Activated B cell treated with CpG ODN at 0.5 μM for 24 hours (primary cell): ENCODE measurements around the gene CCN2. TPM values are rescaled to one million over a fixed set of nuclear protein-coding genes. Genes with fewer than 3 reads are reported as not detected.
"Not testable (repeated sequence)": the region's sequence is repeated elsewhere in the genome, so short reads cannot be mapped to it uniquely, and the experiment has no call there.

Experiments
- ATAC-seq: fragments of 200-7000 bp; cut with Tn5 transposase; one replicate; pipeline ENCODE4 v1.10.0; 2021; ENCODE audit warnings: low read depth, mild to moderate bottlenecking, moderate library complexity
- CTCF ChIA-PET: fragments of 350-600 bp; sonication (Branson Sonifier 250); formaldehyde crosslinking; loops from one replicate; lab custom pipeline; 2021; ENCODE audit warnings: antibody characterized with exemption; lab: Charles Lee
- POLR2A ChIA-PET: fragments of 350-600 bp; sonication (Branson Sonifier 250); formaldehyde crosslinking; loops from one replicate; lab custom pipeline; 2021; ENCODE audit warnings: antibody characterized with exemption; lab: Charles Lee
- DNase-seq: peaks from one replicate; pipeline ENCODE4 v3.0.0; 2022
- H3K27ac Mint-ChIP-seq: one replicate; pipeline ENCODE4 v1.8.0; 2020; ENCODE audit warnings: mixed read lengths
- H3K27me3 Mint-ChIP-seq: one replicate; pipeline ENCODE4 v1.8.0; 2021; ENCODE audit warnings: mixed read lengths
- H3K36me3 Mint-ChIP-seq: one replicate; pipeline ENCODE4 v1.8.0; 2021; ENCODE audit warnings: low read depth, mixed read lengths
- H3K4me1 Mint-ChIP-seq: one replicate; pipeline ENCODE4 v1.8.0; 2021; ENCODE audit warnings: mixed read lengths
- H3K4me3 Mint-ChIP-seq: one replicate; pipeline ENCODE4 v1.8.0; 2020; ENCODE audit warnings: mild to moderate bottlenecking, mixed read lengths
- H3K9me3 Mint-ChIP-seq: one replicate; pipeline ENCODE4 v1.8.0; 2020; ENCODE audit warnings: mixed read lengths
- intact Hi-C: fragments of 100-400 bp; cut with micrococcal nuclease; formaldehyde crosslinking; loops from one replicate; pipeline ENCODE4 v1.15.1; 2024
- total RNA-seq: library from RNA; stranded (reverse); gene quantifications from 2 replicates; pipeline ENCODE4 v1.2.3, GENCODE V29; 2022
- TF ChIP-seq, protein P1 (sequence below): fragments of 200-600 bp; IDR thresholded peaks from one replicate; pipeline ENCODE4 v1.8.0; 2022; ENCODE audit warnings: antibody characterized with exemption, mild to moderate bottlenecking

CCN2 gene
- total RNA-seq, 1 donor from 2014 or later: 0.35 TPM

DNA sequence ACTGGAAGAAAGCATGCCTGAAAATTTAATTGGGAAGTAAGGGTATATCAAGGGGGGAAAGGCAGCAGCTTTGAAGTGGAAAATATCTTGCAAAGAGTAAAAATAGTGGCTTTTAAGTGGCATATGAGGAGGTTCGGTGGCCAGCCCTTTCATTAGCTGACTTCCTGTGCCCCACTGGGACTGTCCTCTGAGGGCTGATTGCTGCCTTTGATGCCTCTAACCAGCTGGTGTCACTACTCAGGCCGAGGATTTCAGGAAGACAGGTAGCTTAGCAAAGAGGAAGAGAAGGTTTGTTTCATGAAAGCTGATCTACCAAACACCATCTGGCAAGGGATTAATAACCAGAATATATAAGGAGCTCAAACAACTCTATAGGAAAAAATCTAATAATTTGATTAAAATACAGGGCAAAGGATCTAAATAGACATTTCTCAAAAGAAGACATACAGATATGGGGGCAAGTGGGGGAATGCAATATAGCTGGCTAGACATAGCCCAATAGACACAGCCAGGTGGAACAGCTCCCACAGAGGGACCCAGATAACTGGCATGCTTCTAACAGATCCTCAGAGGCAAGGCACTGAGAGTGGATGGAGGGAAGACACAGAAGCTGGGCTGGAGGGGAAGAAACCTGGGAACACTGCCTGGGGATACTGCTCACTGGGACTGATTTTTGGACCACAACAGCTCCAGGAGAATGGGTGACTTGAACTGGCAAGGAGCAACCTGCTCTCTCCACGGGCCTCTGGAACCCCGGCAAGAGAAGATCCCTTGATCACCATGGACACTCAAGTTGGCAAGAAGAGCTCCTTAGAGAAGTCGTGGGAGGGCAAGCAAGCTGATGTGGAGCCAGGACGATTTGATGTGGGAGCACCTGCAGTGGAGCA is 33.2 kb downstream of the CCN2 start:
- Mint-ChIP-seq H3K27me3 (peaks cover 17% of the 10 kb centered on the region), H3K4me1 (peaks cover 26% of the 10 kb centered on the region), H3K9me3 (peaks cover 5% of the 10 kb centered on the region), H3K27ac (no peak overlapping the region), H3K4me3 (no peak overlapping the region), H3K36me3 (no peaks in the 10 kb centered on the region)
- no peak for DNase-seq
- intact Hi-C loops: loop anchor here (5.0 to 10.0 kb wide), 2 partner anchors 359 to 477 kb away; no protein-coding TSS in a partner anchor
- peak; percentile 40 for ATAC-seq
- CTCF ChIA-PET: interaction anchor here (1.0 to 1.7 kb wide), 4 partner anchors 223 to 362 kb away, joined by 3 to 6 read pairs (median 5); no protein-coding TSS in a partner anchor
- POLR2A ChIA-PET: no interaction called here
- TF ChIP-seq, protein P1, sequence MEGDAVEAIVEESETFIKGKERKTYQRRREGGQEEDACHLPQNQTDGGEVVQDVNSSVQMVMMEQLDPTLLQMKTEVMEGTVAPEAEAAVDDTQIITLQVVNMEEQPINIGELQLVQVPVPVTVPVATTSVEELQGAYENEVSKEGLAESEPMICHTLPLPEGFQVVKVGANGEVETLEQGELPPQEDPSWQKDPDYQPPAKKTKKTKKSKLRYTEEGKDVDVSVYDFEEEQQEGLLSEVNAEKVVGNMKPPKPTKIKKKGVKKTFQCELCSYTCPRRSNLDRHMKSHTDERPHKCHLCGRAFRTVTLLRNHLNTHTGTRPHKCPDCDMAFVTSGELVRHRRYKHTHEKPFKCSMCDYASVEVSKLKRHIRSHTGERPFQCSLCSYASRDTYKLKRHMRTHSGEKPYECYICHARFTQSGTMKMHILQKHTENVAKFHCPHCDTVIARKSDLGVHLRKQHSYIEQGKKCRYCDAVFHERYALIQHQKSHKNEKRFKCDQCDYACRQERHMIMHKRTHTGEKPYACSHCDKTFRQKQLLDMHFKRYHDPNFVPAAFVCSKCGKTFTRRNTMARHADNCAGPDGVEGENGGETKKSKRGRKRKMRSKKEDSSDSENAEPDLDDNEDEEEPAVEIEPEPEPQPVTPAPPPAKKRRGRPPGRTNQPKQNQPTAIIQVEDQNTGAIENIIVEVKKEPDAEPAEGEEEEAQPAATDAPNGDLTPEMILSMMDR: no peak

DNA sequence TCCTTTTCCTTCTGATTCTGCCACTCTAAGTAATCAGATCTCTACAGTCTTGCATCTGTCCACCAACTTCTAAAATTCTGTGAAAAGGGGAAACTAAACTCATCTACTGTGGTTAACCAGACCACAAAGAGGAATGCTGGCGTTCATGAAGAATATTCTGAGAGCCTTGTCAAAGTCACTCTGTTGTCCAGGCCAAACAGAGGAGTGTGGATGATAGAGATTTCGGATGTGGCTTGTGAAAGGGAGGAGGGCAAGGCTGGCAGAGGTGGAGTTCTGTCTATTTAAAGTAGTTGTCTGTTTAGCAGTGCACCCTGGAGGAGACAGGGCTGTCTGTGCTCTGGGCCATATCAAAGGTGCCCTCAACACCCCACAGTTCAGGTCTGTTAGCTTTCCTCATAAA is 33.9 kb downstream of the CCN2 start:
- no peak overlapping the region for H3K4me3 Mint-ChIP-seq
- no peak for DNase-seq
- peaks cover 26% of the 10 kb centered on the region for H3K4me1 Mint-ChIP-seq
- no peaks in the 10 kb centered on the region for H3K36me3 Mint-ChIP-seq
- intact Hi-C loops: loop anchor here (5.0 to 10.0 kb wide), 2 partner anchors 360 to 477 kb away; no protein-coding TSS in a partner anchor
- ChIA-PET CTCF (interaction anchor here (1.0 to 1.7 kb wide), 4 partner anchors 222 to 363 kb away, joined by 3 to 6 read pairs (median 5); no protein-coding TSS in a partner anchor), POLR2A (no interaction called here)
- H3K9me3 Mint-ChIP-seq: peaks cover 2% of the 10 kb centered on the region
- TF ChIP-seq, protein P1: no peak
- H3K27ac Mint-ChIP-seq: no peak overlapping the region
- ATAC-seq: peak; percentile 14
- peaks cover 19% of the 10 kb centered on the region for H3K27me3 Mint-ChIP-seq

DNA sequence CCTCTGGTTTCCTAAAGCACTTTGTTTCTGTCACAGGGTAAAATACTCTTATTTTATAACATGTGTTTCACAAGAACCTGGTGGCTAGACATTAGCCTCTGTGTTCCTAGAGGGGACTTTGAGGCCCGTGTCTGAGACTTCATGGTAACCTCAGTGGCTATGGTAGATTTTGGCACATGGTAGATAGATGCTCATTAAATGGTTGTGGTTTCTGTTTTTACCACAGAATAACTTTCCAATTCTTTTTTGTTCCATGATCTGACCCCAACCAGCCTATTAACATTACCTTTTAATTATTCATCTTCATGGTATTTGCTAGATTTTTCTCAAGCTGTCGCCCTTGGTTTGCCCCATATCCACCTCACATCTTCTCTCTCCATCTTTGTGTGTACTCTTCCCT is 34.3 kb downstream of the CCN2 start:
- TF ChIP-seq, protein P1: no peak
- Mint-ChIP-seq H3K36me3 (no peaks in the 10 kb centered on the region), H3K9me3 (no peaks in the 10 kb centered on the region), H3K4me1 (peaks cover 26% of the 10 kb centered on the region), H3K27ac (no peak overlapping the region), H3K4me3 (no peak overlapping the region), H3K27me3 (peaks cover 19% of the 10 kb centered on the region)
- intact Hi-C loops: loop anchor here (5.0 to 10.0 kb wide), 2 partner anchors 360 to 478 kb away; no protein-coding TSS in a partner anchor
- DNase-seq (no peak), ATAC-seq (no peak)
- CTCF ChIA-PET: interaction anchor here (1.7 kb wide), 1 partner anchor 301 kb away, joined by 5 read pairs; no protein-coding TSS in a partner anchor
- POLR2A ChIA-PET: no interaction called here

DNA sequence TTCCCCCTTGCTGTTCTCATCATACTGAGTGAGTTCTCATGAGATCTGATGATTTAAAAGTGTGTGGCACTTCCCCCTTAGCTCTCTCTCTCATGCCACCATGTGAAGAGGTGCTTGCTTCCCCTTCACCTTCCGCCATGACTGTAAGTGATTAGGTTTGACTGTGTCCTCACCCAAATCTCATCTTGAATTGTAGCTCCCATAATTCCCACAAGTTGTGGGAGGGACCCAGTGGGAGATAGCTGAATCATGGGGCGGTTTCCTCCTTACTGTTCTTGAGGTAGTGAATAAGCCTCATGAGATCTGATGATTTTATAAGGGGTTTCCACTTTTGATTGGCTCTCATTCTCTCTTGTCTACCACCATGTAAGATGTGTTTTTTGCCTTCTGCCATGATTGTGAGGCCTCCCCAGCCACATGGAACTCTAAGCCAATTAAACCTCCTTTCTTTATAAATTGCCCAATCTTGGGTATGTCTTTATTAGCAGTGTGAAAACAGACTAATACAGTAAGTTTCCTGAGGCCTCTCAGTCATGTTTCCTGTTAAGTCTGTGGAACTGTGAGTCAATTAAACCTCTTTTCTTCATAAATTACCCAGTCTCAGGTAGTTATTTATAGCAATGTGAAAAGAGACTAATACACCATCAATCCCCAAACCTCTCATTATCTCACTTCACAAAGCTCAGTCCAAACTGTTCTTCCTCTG is 34.9 kb downstream of the CCN2 start:
- ATAC-seq, DNase-seq, H3K27ac Mint-ChIP-seq, H3K4me3 Mint-ChIP-seq, POLR2A ChIA-PET, H3K36me3 Mint-ChIP-seq, H3K9me3 Mint-ChIP-seq: not testable (repeated sequence)
- intact Hi-C loops: loop anchor here (5.0 to 10.0 kb wide), 2 partner anchors 361 to 479 kb away; no protein-coding TSS in a partner anchor
- Mint-ChIP-seq H3K4me1 (peaks cover 26% of the 10 kb centered on the region), H3K27me3 (peaks cover 24% of the 10 kb centered on the region)
- CTCF ChIA-PET: interaction anchor here (1.0 to 3.1 kb wide), 13 partner anchors 9 to 382 kb away, joined by 3 to 24 read pairs (median 6); no protein-coding TSS in a partner anchor

DNA sequence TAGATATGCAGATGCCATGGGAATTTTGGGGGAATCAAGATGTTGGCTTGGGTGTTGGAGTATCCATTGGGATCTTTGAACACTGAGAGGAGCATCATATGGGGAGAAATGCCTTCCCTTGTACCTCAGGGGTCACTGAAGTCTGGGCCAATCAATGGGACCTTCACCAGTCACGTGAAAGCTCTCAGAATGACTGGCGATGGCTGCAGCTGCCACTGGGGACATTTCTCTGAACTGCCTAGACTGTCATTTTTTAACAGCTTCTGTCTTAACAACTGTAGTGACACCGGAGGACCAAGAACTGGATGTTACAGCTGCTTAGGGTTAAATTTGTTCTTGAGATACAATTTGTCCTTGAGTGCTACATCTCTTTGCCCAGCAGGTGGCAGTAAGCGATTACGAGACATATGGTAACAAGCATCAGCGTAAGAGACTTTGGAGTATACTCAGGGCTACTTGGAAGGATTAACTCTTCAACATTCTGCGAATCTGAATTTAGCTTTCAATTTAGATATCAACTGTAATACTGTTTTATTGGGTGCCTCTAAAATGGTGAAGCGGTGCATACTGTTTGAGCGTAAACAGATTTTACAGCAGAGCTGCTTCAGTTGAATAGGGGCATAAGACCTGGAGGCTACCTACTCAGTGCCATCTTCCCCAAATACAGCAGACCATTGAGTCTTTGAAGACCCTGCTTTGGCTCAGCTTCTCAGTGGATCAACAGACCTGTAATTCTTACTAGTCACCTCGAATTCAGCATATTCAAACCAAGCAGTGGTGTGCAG is 36.0 kb downstream of the CCN2 start:
- intact Hi-C loops: loop anchor here (1.0 to 10.0 kb wide), 9 partner anchors 108 to 718 kb away; partner anchors contain the start of genes ENPP1 and MED23
- Mint-ChIP-seq H3K4me1 (peaks cover 26% of the 10 kb centered on the region), H3K9me3 (no peaks in the 10 kb centered on the region), H3K27me3 (peaks cover 30% of the 10 kb centered on the region), H3K27ac (no peak overlapping the region), H3K36me3 (no peaks in the 10 kb centered on the region), H3K4me3 (no peak overlapping the region)
- POLR2A ChIA-PET: no interaction called here
- CTCF ChIA-PET: interaction anchor here (0.6 to 3.1 kb wide), 25 partner anchors 8 to 569 kb away, joined by 3 to 24 read pairs (median 4); partner anchors contain the start of gene MED23
- DNase-seq (no peak), ATAC-seq (peak; percentile 75)
- TF ChIP-seq, protein P1: peak; percentile 29
